ENCODE results near the gene UROC1.

The UROC1 gene

DNA sequence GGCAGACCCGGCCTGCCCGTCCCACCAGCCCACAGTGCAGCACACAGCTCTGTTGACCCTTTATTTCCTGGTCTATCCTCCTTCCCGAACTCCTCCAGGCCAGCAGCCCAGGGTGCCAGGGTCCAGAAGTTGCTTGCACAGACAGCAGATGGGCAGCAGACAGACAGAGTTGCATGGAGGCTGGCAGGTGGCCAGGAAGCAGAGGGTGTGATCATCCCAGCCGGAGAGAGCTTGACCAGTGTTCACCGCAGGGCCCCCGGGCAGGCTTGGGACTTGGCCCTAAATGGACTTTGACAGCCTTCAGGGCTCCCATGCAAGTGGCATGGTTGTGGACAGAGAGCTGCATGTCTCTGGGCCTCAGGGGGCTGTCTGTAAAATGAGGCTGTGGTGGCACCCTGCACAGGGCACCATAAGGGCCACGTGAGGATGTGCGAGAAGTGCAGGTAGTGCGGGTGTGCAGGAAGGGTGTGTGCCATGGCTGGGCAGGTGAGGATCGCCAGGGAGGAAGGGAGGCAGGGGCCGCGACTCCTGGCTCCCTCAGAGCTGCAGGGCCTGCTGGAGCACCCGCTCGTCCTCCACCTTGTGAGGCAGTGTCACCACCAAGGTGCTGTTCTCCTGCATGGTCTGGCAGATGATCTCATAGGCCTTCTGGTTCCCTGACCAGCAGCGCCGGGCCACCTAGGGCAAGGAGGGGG lies 35.6 kb downstream of the UROC1 start:
- DNase-seq (ENCODE audit: low read depth in 2 of 2): peak; percentile 37 to 40
- TF ChIP-seq, protein P1, sequence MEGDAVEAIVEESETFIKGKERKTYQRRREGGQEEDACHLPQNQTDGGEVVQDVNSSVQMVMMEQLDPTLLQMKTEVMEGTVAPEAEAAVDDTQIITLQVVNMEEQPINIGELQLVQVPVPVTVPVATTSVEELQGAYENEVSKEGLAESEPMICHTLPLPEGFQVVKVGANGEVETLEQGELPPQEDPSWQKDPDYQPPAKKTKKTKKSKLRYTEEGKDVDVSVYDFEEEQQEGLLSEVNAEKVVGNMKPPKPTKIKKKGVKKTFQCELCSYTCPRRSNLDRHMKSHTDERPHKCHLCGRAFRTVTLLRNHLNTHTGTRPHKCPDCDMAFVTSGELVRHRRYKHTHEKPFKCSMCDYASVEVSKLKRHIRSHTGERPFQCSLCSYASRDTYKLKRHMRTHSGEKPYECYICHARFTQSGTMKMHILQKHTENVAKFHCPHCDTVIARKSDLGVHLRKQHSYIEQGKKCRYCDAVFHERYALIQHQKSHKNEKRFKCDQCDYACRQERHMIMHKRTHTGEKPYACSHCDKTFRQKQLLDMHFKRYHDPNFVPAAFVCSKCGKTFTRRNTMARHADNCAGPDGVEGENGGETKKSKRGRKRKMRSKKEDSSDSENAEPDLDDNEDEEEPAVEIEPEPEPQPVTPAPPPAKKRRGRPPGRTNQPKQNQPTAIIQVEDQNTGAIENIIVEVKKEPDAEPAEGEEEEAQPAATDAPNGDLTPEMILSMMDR (IDR thresholded peaks at IDR 0.05; ENCODE audit: low read depth, low read length): no peak
- no peak overlapping the region for H3K4me3 ChIP-seq (replicated peaks in 1 of 2; ENCODE audit: low read depth in 2 of 2, low read length in 2 of 2)

DNA sequence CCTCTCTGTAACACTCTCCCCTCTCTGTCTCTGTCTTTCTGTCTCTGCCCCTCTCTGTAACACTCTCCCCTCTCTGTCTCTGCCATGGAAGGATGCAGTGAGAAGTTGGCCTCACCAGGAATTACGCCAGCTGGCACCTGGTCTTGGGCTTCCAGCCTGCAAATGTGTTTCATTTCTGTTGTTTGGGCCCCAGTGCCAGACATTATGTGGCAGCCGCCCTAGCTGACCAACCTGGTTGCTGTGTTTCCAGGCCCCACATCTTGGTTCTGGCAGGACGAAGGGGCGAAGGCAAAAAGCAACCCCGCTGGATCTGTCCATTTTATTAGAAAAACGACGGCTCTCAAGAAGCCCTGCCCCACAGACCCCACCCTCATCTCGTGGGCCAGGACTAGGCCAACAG lies 36.7 kb downstream of the UROC1 start:
- TF ChIP-seq, protein P1 (IDR thresholded peaks at IDR 0.05; ENCODE audit: low read depth, low read length): no peak
- H3K4me3 ChIP-seq (replicated peaks in 1 of 2; ENCODE audit: low read depth in 2 of 2, low read length in 2 of 2): no peak overlapping the region
- DNase-seq (ENCODE audit: low read depth in 2 of 2): peak in 1 of 2 donors; percentile 18

DNA sequence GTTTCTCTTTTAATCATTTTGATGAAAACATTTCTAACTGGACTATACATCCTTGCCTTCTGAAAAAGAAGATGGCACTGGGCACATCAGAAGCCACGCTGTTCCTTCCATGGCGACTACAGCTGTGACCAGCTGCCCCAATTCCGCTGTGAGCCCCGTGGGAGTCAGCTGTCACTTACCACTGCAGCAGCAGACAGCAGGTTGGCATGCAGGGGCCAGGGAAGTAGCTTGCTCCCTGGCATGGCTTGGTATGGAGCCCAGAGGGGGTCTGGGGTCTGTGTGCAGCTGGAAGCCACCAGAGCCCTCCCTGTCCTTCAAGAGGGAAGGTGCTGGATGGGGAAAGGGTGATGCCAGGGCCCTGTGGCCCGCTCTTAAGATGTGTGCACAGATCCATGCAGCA lies 37.4 kb downstream of the UROC1 start:
- H3K4me3 ChIP-seq (replicated peaks in 1 of 2; ENCODE audit: low read depth in 2 of 2, low read length in 2 of 2): no peak overlapping the region
- DNase-seq (ENCODE audit: low read depth in 2 of 2): no peak
- TF ChIP-seq, protein P1 (IDR thresholded peaks at IDR 0.05; ENCODE audit: low read depth, low read length): no peak

DNA sequence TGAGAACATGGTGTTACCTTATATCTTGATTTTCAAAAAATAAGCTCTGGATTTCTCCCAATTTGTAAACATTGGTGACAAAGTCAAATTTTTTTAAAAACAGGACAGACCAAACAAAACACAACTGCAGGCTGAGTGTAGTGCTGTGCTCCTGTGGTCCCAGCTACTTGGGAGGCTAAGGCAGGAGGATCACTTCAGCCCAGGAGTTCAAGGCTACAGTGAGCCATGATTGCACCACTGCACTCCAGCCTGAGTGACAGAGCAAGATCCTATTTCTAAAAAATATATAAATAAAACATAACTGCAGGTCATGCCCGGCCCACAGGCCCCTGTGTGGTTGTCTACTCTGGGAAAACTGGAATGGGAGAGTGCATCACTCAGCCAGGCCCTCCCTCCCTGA lies 37.9 kb downstream of the UROC1 start:
- H3K4me3 ChIP-seq (replicated peaks in 1 of 2; ENCODE audit: low read depth in 2 of 2, low read length in 2 of 2): no peak overlapping the region
- DNase-seq (ENCODE audit: low read depth in 2 of 2): no peak
- TF ChIP-seq, protein P1 (IDR thresholded peaks at IDR 0.05; ENCODE audit: low read depth, low read length): no peak

DNA sequence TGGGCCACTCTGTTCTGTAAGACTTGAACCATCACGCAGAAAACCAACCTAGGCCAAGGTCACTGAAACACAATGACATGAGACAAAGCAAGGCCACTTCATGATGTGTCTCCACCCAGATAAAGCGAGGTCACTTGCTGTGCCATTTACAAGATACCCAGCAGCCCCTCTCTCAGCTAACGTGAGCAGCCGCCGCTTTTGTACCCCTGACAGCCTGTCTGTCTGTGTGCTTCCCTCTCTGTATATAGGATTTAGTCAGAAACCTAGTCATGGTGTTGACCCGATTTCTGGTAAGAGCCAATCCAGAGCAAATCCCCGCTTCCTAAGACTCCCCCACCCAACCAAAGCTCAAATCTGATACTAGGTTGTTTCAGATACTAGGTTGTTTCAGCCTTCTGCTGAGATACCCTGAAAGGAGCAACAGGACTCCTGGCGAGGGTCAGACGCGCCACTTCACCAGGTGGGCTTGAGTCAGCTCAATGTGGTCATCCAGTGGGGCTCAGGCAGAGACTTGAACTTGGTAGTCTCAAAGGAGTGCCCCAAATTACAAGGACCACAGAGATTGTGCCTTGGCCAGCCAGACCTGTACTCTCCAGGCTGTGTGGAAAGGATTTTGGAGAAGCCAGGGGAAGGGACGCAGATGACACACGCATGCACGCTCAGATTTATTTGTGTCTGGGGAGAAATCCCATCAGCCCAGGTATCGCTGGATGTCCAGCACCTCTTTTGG lies 38.8 kb downstream of the UROC1 start:
- DNase-seq (ENCODE audit: low read depth in 2 of 2): no peak
- H3K4me3 ChIP-seq (replicated peaks in 1 of 2; ENCODE audit: low read depth in 2 of 2, low read length in 2 of 2): no peak overlapping the region
- TF ChIP-seq, protein P1 (IDR thresholded peaks at IDR 0.05; ENCODE audit: low read depth, low read length): no peak

DNA sequence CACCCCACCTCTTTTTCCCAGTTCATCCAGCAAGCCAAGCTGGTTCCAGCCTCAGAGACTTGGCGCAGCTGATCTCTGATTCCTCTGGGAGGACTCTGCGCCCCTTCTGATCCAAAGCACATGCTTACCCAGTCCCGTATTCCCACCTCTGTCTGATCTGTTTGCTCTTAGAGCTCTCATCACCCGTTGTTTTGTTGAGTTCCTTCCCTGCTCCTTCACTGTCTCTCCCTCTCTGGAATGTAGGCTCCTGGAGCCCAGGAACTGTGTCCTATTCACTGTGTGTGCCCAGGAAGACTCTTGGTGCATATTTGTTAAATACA lies 40.6 kb downstream of the UROC1 start:
- DNase-seq (ENCODE audit: low read depth in 2 of 2): no peak
- TF ChIP-seq, protein P1 (IDR thresholded peaks at IDR 0.05; ENCODE audit: low read depth, low read length): no peak
- no peak overlapping the region for H3K4me3 ChIP-seq (replicated peaks in 1 of 2; ENCODE audit: low read depth in 2 of 2, low read length in 2 of 2)
